ENCODE results near the gene UGT1A3.

Gene UGT1A3

DNA sequence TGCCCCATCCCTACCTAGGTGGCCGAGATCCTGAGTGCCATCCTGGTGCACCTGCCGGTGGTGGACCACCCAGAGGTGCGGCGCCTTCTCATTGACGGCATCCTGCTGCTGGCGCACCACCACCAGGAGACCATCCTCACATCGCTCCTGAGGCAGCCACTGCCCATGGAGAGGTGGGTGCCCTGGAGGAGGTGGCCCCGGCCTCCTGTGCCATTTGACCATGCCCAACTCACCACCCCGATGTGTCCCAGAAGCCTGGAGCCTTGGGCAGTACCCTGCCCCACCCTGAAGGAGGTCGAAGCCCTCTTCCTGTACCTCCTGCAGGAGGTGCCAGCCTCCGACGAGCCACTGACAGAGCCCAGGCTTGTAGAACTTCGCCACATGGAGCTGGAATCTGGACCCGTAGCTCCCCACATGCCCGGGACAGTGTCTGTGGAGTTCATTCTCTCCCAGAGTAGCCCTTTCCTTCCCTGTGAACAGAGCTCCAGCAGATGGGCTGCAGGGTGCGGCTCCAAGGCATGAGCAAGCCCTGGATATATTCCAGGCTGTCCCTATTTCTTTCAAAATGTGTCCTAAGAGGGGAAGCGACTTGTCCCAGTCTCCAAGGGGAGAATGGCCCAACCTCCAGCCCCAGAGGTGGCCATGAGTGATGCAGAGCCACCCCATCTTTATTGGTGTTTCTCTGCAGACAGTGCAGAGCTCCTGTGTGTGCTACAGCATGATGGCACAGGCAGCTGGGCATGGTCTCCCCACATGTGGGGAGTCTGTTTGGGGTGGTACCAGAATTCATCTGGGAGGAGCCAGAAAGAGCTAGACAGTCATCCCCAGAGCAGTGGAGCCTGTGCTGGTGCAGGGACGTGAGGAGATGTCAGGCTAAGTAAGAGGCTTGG lies 91.3 kb downstream of the UGT1A3 start:
- DNase-seq = no peak

DNA sequence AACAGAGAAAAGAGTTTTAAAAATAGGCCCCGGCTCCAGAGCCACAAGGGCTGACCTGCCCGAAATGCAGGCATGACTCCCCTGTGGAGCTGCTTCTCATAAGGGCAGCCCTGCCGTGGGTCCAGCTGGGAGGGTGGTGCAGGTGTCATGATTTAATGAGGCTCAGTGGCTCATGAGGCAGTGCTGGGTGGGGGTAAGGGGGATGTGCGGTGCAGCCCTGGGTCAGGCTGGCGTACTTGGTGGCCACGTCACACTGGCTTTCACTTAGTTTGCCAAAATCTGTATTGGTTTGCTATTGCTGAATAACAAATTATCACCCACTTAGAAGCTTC lies 91.9 kb downstream of the UGT1A3 start:
- no peak for DNase-seq

DNA sequence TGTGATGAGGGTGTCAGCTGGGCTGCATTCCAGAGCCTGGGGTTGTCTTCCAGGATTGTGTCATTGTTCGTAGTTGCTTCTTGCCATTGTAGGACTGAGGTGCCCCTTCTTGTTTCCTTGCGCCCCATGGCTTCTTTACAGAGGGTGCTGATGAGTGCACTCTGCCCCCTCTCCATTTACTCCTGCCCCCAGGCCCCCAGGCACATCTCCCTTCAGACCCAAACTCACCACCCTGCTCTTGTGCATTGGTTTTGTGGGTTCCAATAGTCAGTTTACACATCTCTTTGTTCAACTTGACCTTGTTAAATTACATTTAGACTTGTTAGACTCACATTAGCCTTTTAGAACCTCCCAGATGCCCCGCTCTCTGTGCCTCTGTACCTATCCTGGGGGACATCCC lies 92.4 kb downstream of the UGT1A3 start:
- DNase-seq = no peak

DNA sequence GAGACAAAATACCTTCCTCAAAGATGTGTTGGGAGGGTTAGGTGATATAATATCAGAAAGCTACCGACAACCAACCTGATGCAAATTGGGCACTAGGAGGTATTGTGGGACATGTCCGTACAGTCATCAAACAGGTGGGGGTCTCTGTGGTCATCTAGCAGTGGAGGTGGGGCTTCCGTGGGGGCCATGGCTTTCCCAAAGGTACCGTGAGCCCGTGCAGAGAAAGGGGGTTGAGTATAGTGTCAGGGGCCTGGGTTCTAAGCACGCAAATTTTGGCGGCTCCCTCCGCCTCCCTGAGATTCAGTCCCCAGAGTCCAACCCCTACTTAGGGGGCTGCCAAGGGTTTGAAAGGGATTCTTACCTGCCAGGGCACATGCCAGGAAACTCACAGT lies 92.9 kb downstream of the UGT1A3 start:
- no peak for DNase-seq

DNA sequence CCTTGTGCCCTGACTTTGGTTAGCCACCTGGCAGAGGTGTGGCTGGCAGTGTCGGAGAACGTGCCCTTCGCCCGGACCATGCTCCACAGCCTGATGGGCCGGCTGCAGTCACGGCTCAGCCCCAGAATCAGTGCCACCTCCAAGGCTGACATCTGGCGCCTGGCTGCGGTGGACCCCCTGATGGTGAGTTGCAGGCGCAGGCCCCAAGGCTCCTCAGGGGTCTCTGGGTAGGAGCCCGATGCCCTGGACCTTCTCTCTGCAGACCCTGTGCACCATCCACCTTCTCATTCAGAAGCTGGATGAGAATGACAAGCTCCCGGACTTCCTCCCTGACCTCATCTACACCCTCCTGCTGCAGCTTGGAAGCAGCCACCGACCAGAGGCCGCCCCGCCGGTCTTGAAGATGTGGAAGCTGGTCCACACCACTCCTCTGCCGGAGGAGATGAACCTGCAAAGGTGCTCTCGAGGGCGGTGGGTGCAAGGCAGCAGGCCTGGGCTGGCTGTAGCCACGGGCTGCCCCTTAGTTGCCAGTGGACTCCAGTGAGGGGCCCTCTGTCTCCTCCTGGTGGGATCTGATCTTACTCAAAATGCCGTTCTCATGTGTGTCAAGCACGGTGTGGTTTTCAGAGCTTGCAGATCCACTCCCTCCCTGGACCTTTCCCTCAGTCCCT lies 93.4 kb downstream of the UGT1A3 start:
- no peak for DNase-seq

Data from stimulated activated CD4-positive, alpha-beta T cell treated with anti-CD3 and anti-CD28 coated beads, Interleukin-12 subunit alpha, Interleukin-12 subunit beta, amount 100 ng/mL, for 4 hours (primary cell).